Measurements from ENCODE around the gene SIGLEC1.
A peak's percentile ranks its signal among the peaks of the same experiment; 100 is the strongest.

The SIGLEC1 gene

GRCh38 chr20:3728876-3729275 is 16.5 kb upstream of the SIGLEC1 start:
- DNase-seq (ENCODE audit: low read depth, low spot score) = no peak

GRCh38 chr20:3728354-3728753 is 16.0 kb upstream of the SIGLEC1 start:
- DNase-seq (ENCODE audit: low read depth, low spot score) = no peak

GRCh38 chr20:3727401-3728021 is 15.1 kb upstream of the SIGLEC1 start:
- DNase-seq (ENCODE audit: low read depth, low spot score) = no peak

GRCh38 chr20:3724356-3724755 is 12.0 kb upstream of the SIGLEC1 start:
- no peak for DNase-seq (ENCODE audit: low read depth, low spot score)

GRCh38 chr20:3723284-3723683 is 10.9 kb upstream of the SIGLEC1 start:
- no peak for DNase-seq (ENCODE audit: low read depth, low spot score)

- DNase-seq (ENCODE audit: low read depth, low spot score) = no peak
These were observed 9.5 kb upstream of the SIGLEC1 start for GRCh38 chr20:3721912-3722311.

- no peak for DNase-seq (ENCODE audit: low read depth, low spot score)
These were observed 8.2 kb upstream of the SIGLEC1 start for GRCh38 chr20:3720626-3721025.

GRCh38 chr20:3720068-3720467 is 7.7 kb upstream of the SIGLEC1 start:
- no peak for DNase-seq (ENCODE audit: low read depth, low spot score)

GRCh38 chr20:3719046-3719445 is 6.6 kb upstream of the SIGLEC1 start:
- no peak for DNase-seq (ENCODE audit: low read depth, low spot score)

- peak; percentile 31 for DNase-seq (ENCODE audit: low read depth, low spot score)
These were observed 3.9 kb upstream of the SIGLEC1 start for GRCh38 chr20:3716195-3716834.

- DNase-seq (ENCODE audit: low read depth, low spot score) = no peak
These were observed 1.7 kb upstream of the SIGLEC1 start for GRCh38 chr20:3714092-3714491.

- no peak for DNase-seq (ENCODE audit: low read depth, low spot score)
These were observed 887 bp downstream of the SIGLEC1 start for GRCh38 chr20:3711484-3711941.

GRCh38 chr20:3710703-3711483 is 1.5 kb downstream of the SIGLEC1 start:
- DNase-seq (ENCODE audit: low read depth, low spot score) = peak; percentile 23

- no peak for DNase-seq (ENCODE audit: low read depth, low spot score)
These were observed 2.4 kb downstream of the SIGLEC1 start for GRCh38 chr20:3710011-3710466.

GRCh38 chr20:3707508-3707899 is 4.9 kb downstream of the SIGLEC1 start:
- DNase-seq (ENCODE audit: low read depth, low spot score) = no peak

GRCh38 chr20:3706774-3707507 is 5.5 kb downstream of the SIGLEC1 start:
- no peak for DNase-seq (ENCODE audit: low read depth, low spot score)

GRCh38 chr20:3705970-3706739 is 6.2 kb downstream of the SIGLEC1 start:
- no peak for DNase-seq (ENCODE audit: low read depth, low spot score)

- DNase-seq (ENCODE audit: low read depth, low spot score) = no peak
These were observed 6.9 kb downstream of the SIGLEC1 start for GRCh38 chr20:3705491-3705969.

GRCh38 chr20:3704087-3704486 is 8.3 kb downstream of the SIGLEC1 start:
- DNase-seq (ENCODE audit: low read depth, low spot score) = no peak

GRCh38 chr20:3702611-3703391 is 9.6 kb downstream of the SIGLEC1 start:
- DNase-seq (ENCODE audit: low read depth, low spot score) = no peak
